Measurements from ENCODE around the gene CCDC197. TPM values are rescaled to one million over a fixed set of nuclear protein-coding genes. Genes with fewer than 3 reads are reported as not detected.

CCDC197 gene
- total RNA-seq, 2 experiments from 2014 or later, result not detected

DNA sequence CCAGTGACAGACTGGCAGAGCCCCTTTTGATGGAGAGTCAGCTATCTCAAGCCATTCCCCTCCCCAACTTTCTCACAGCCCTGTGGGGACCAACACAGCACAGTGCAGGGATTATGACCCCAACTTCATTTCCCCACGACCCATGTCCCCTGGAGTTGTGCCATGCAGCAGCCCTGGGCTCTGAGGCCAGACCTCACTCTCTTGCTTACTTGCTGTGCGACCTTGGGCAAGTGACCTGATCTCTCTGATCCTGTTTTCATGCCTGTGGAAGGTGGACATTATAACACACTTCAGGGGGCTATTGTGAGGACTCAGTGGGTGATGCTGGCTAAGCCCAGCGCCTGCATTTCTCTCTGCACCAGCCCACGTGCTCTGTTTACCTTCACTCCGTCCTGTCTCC is 43.1 kb downstream of the CCDC197 start:
- ChIA-PET CTCF (ENCODE audit: unreplicated experiment) (no interaction called here), POLR2A (no interaction called here)
- intact Hi-C loops (cut with micrococcal nuclease; ENCODE audit: unreplicated experiment), result no loop called here
- no peak overlapping the region for H3K27ac ChIP-seq (ENCODE audit: low read depth, low read length, poor library complexity, severe bottlenecking)
- no peaks in the 10 kb centered on the region for H3K4me1 ChIP-seq (ENCODE audit: insufficient read depth, low read length, poor library complexity, severe bottlenecking)
- no peaks in the 10 kb centered on the region for H4K20me1 ChIP-seq (ENCODE audit: insufficient read depth, low read length)
- no peak overlapping the region for H3K4me2 ChIP-seq (ENCODE audit: low read length)
- no peaks in the 10 kb centered on the region; the same call in 1 of the 2 replicates for H3K36me3 ChIP-seq (ENCODE audit: insufficient read depth, low read length)
- H3K9me2 ChIP-seq (ENCODE audit: insufficient read depth, low read length), result no peaks in the 10 kb centered on the region
- no peak for DNase-seq (ENCODE audit: low spot score)
- H3K4me3 ChIP-seq (ENCODE audit: low read depth, low read length, poor library complexity, severe bottlenecking), result no peak overlapping the region
- no peak for TF ChIP-seq CTCF (conservative IDR thresholded peaks at IDR 0.05; ENCODE audit: low read length)
- TF ChIP-seq EZH2phosphoT487 (IDR thresholded peaks at IDR 0.05; ENCODE audit: borderline replicate concordance, low read depth, low read length), result no peak
- H3K9me3 ChIP-seq (ENCODE audit: low read length), result no peaks in the 10 kb centered on the region
- no peak overlapping the region for H2AFZ ChIP-seq (ENCODE audit: low read length)
- no TSS peak for BruUV-seq (replicated peaks)
- no peaks in the 10 kb centered on the region for H3K79me2 ChIP-seq (ENCODE audit: insufficient read depth, low read depth, low read length)

DNA sequence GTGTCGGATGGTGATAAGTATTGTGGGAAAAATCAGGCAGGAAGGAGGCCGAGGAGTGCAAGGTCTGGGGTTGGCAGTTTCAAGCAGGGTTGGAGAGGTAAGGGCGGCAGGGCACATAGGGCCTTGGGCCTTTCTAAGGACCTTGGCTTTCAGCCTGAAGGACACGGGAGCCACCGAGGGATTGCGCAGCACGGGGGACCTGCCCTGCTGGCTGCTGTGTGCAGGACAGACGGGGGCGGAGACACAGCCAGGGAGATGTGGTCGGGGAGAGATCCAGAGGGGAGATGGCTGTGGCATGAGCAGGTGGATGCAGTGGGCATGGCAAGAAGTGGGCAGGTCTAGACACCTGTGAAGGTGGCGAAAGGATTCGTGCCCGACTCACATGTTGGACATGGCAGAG is 43.7 kb downstream of the CCDC197 start:
- Histone ChIP-seq H4K20me1 (ENCODE audit: insufficient read depth, low read length) (no peaks in the 10 kb centered on the region), H3K4me2 (ENCODE audit: low read length) (no peak overlapping the region), H3K9me2 (ENCODE audit: insufficient read depth, low read length) (no peaks in the 10 kb centered on the region), H3K9me3 (ENCODE audit: low read length) (no peaks in the 10 kb centered on the region), H3K4me3 (ENCODE audit: low read depth, low read length, poor library complexity, severe bottlenecking) (no peak overlapping the region), H3K4me1 (ENCODE audit: insufficient read depth, low read length, poor library complexity, severe bottlenecking) (no peaks in the 10 kb centered on the region), H3K36me3 (ENCODE audit: insufficient read depth, low read length) (no peaks in the 10 kb centered on the region; the same call in 1 of the 2 replicates), H3K27ac (ENCODE audit: low read depth, low read length, poor library complexity, severe bottlenecking) (no peak overlapping the region), H3K79me2 (ENCODE audit: insufficient read depth, low read depth, low read length) (no peaks in the 10 kb centered on the region), H2AFZ (ENCODE audit: low read length) (no peak overlapping the region)
- intact Hi-C loops (cut with micrococcal nuclease; ENCODE audit: unreplicated experiment), result no loop called here
- no peak for DNase-seq (ENCODE audit: low spot score)
- no TSS peak for BruUV-seq (replicated peaks)
- TF ChIP-seq CTCF (conservative IDR thresholded peaks at IDR 0.05; ENCODE audit: low read length) (no peak), EZH2phosphoT487 (IDR thresholded peaks at IDR 0.05; ENCODE audit: borderline replicate concordance, low read depth, low read length) (no peak)
- POLR2A ChIA-PET, result no interaction called here
- CTCF ChIA-PET (ENCODE audit: unreplicated experiment), result no interaction called here

DNA sequence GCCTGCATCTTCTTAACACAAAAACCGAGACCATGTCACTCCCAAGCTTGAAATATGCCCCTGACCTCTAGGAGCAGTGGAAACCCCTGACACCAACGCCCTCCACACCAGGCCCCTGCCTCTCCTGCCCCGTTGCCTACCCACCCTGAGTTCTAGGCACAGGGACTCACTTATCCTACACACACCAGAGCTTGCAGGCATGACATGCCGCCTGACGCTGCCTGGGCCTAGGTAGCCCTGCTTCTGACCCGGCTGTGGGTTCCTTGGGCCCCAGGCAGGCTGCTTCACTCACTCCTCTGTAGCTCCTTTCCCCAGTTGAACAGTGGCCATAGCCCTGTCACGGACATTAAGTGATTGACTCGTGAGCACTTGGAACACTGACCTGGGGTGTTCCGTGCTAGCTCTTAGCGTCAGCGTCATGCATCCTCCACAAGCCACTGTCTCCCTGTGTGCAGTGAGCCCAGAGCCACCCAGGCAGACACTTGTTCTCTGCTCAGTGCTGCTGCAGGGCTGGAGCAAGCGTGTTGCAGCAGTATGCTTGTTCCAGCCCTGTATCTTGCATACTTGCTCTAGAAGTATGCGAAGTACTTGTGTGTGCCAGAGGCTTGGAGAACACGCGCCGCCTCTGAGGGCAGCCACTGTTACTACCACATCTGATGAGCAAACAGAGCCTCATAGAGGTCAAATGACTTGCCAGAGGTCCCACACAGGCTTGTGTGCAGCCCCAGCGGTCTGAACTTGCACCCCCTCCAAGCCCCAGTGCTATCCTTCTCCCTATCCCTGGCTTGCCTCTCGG is 44.6 kb downstream of the CCDC197 start:
- H3K36me3 ChIP-seq (ENCODE audit: insufficient read depth, low read length), result no peaks in the 10 kb centered on the region; the same call in 1 of the 2 replicates
- intact Hi-C loops (cut with micrococcal nuclease; ENCODE audit: unreplicated experiment), result no loop called here
- POLR2A ChIA-PET, result no interaction called here
- DNase-seq (ENCODE audit: low spot score), result no peak
- no TSS peak for BruUV-seq (replicated peaks)
- CTCF ChIA-PET (ENCODE audit: unreplicated experiment), result no interaction called here
- no peaks in the 10 kb centered on the region for H3K79me2 ChIP-seq (ENCODE audit: insufficient read depth, low read depth, low read length)
- no peak overlapping the region for H3K4me2 ChIP-seq (ENCODE audit: low read length)
- no peak overlapping the region for H3K4me3 ChIP-seq (ENCODE audit: low read depth, low read length, poor library complexity, severe bottlenecking)
- no peak for TF ChIP-seq CTCF (conservative IDR thresholded peaks at IDR 0.05; ENCODE audit: low read length)
- no peak for TF ChIP-seq EZH2phosphoT487 (IDR thresholded peaks at IDR 0.05; ENCODE audit: borderline replicate concordance, low read depth, low read length)
- H3K9me2 ChIP-seq (ENCODE audit: insufficient read depth, low read length), result no peaks in the 10 kb centered on the region
- H3K4me1 ChIP-seq (ENCODE audit: insufficient read depth, low read length, poor library complexity, severe bottlenecking), result no peaks in the 10 kb centered on the region
- no peaks in the 10 kb centered on the region for H4K20me1 ChIP-seq (ENCODE audit: insufficient read depth, low read length)
- no peaks in the 10 kb centered on the region for H3K9me3 ChIP-seq (ENCODE audit: low read length)
- H3K27ac ChIP-seq (ENCODE audit: low read depth, low read length, poor library complexity, severe bottlenecking), result no peak overlapping the region
- no peak overlapping the region for H2AFZ ChIP-seq (ENCODE audit: low read length)

All from OCI-LY7 (cell line).